Caco-2 (cell line): ENCODE measurements around the gene EIF2B4. TPM values are rescaled to one million over a fixed set of nuclear protein-coding genes. Genes with fewer than 3 reads are reported as not detected.

ENCODE experiments used
- BruUV-seq: library from RNA; stranded (reverse); fragments of 400-500 nt; replicated peaks from 2 replicates; lab custom pipeline; 2021; lab: Mats Ljungman, UMichigan
- CTCF ChIA-PET: fragments of 300-600 bp; sonication (Branson Sonifier 250); formaldehyde crosslinking; loops from one replicate; lab custom pipeline; 2022; ENCODE audit warnings: antibody characterized with exemption; lab: Charles Lee
- POLR2A ChIA-PET: fragments of 300-600 bp; sonication (Branson Sonifier 250); formaldehyde crosslinking; loops from one replicate; lab custom pipeline; 2022; ENCODE audit warnings: antibody characterized with exemption; lab: Charles Lee
- DNase-seq, 2 experiments: peaks; one replicate each; pipeline versions ENCODE4 v3.0.0 to v3.0.0-alpha.2; 2020 to 2022
- H3K27me3 ChIP-seq: replicated peaks from 2 replicates; pipeline ENCODE4 v1.6.0; 2011; ENCODE audit warnings: low read length; ENCODE audit not compliant: control insufficient read depth, insufficient read depth
- H3K36me3 ChIP-seq: 2 replicates; pipeline ENCODE4 v1.5.1; 2011; ENCODE audit warnings: low read length; ENCODE audit not compliant: control insufficient read depth, insufficient read depth
- H3K4me1 ChIP-seq: fragments of 250-450 bp; sonication (Bioruptor Pico); 2 replicates; pipeline ENCODE4 v1.5.1; 2020; ENCODE audit warnings: mild to moderate bottlenecking
- H3K4me3 ChIP-seq: 2 replicates; pipeline ENCODE4 v1.5.1; 2011; ENCODE audit warnings: low read depth, mild to moderate bottlenecking, control low read depth, low read length
- H3K9me3 ChIP-seq: fragments of 250-450 bp; sonication (Bioruptor Pico); 2 replicates; pipeline ENCODE4 v1.5.1; 2020; ENCODE audit warnings: mild to moderate bottlenecking, moderate library complexity
- H3K27ac Mint-ChIP-seq: one replicate; pipeline ENCODE4 v1.8.0; 2022; ENCODE audit warnings: mixed read lengths; ENCODE audit not compliant: unreplicated experiment
- H3K27me3 Mint-ChIP-seq: one replicate; pipeline ENCODE4 v1.8.0; 2022; ENCODE audit warnings: mixed read lengths; ENCODE audit not compliant: insufficient read depth, unreplicated experiment
- H3K36me3 Mint-ChIP-seq: one replicate; pipeline ENCODE4 v1.8.0; 2022; ENCODE audit warnings: mild to moderate bottlenecking, mixed read lengths; ENCODE audit not compliant: insufficient read depth, unreplicated experiment
- H3K4me1 Mint-ChIP-seq: one replicate; pipeline ENCODE4 v1.8.0; 2022; ENCODE audit warnings: low read depth, mixed read lengths; ENCODE audit not compliant: unreplicated experiment
- H3K4me3 Mint-ChIP-seq: one replicate; pipeline ENCODE4 v1.8.0; 2022; ENCODE audit warnings: mild to moderate bottlenecking, moderate library complexity, mixed read lengths; ENCODE audit not compliant: unreplicated experiment
- H3K9me3 Mint-ChIP-seq: one replicate; pipeline ENCODE4 v1.8.0; 2022; ENCODE audit warnings: mixed read lengths; ENCODE audit not compliant: unreplicated experiment
- intact Hi-C: fragments of 100-400 bp; cut with micrococcal nuclease; formaldehyde crosslinking; loops from one replicate; pipeline ENCODE4 v1.10.0; 2022; ENCODE audit not compliant: unreplicated experiment
- total RNA-seq: library from RNA; stranded (reverse); gene quantifications from 2 replicates; pipeline ENCODE4 v1.2.3, GENCODE V29; 2022
- TF ChIP-seq, protein P1 (sequence below), 2 experiments: fragments of 200-600 bp in 1 of 2; IDR thresholded peaks; 1 replicate in 1 of 2; 2 replicates in 1 of 2; pipeline versions ENCODE4 v1.5.1 to v1.8.0; 2011 to 2022; ENCODE audit warnings: antibody characterized with exemption in 1 of 2, control low read depth in 1 of 2, inconsistent platforms in 1 of 2, low read depth in 1 of 2, low read length in 1 of 2, mild to moderate bottlenecking in 1 of 2, moderate library complexity in 1 of 2; ENCODE audit not compliant: insufficient read depth in 1 of 2, severe bottlenecking in 1 of 2, unreplicated experiment in 1 of 2

The EIF2B4 gene
- total RNA-seq, 1 experiment from 2014 or later: 91.3 TPM

DNA sequence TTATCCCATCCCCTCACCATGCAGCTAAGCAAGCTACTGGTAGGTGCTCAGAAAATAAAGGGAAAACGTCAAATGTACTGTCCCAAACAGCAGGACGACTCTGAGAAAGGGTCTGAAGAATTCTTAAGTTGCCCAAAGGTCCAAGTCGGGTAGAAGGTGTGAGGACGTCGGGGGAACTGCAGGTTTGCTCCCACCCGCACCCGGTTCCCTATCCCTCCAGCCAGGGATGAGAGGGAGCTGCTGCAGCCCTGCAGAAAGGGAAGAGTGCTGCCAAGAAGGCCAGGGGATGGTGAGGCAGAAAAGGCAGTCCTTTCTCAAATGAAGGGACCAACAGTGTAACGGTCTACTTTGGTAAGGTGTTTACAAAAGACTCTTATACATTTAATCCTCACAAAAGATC lies 55.0 kb downstream of the EIF2B4 start:
- no peaks in the 10 kb centered on the region; the same call in 1 of the 2 replicates for H3K27me3 ChIP-seq
- H3K27ac Mint-ChIP-seq: no peak overlapping the region
- peaks cover 16% of the 10 kb centered on the region for H3K4me1 ChIP-seq
- H3K36me3 Mint-ChIP-seq: no peaks in the 10 kb centered on the region
- TF ChIP-seq, protein P1, sequence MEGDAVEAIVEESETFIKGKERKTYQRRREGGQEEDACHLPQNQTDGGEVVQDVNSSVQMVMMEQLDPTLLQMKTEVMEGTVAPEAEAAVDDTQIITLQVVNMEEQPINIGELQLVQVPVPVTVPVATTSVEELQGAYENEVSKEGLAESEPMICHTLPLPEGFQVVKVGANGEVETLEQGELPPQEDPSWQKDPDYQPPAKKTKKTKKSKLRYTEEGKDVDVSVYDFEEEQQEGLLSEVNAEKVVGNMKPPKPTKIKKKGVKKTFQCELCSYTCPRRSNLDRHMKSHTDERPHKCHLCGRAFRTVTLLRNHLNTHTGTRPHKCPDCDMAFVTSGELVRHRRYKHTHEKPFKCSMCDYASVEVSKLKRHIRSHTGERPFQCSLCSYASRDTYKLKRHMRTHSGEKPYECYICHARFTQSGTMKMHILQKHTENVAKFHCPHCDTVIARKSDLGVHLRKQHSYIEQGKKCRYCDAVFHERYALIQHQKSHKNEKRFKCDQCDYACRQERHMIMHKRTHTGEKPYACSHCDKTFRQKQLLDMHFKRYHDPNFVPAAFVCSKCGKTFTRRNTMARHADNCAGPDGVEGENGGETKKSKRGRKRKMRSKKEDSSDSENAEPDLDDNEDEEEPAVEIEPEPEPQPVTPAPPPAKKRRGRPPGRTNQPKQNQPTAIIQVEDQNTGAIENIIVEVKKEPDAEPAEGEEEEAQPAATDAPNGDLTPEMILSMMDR (IDR thresholded peaks at IDR 0.05; ENCODE audit: insufficient read depth in 1 of 2, low read depth in 1 of 2, low read length in 1 of 2, severe bottlenecking in 1 of 2, unreplicated experiment in 1 of 2): no peak
- no peak overlapping the region for H3K4me3 Mint-ChIP-seq
- no TSS peak for BruUV-seq
- H3K4me3 ChIP-seq: no peak overlapping the region
- intact Hi-C loops: no loop called here
- peaks cover 11% of the 10 kb centered on the region for H3K4me1 Mint-ChIP-seq
- H3K9me3 ChIP-seq: no peaks in the 10 kb centered on the region
- CTCF ChIA-PET: no interaction called here
- H3K9me3 Mint-ChIP-seq: no peaks in the 10 kb centered on the region
- POLR2A ChIA-PET: no interaction called here
- DNase-seq: no peak
- H3K36me3 ChIP-seq: no peaks in the 10 kb centered on the region
- H3K27me3 Mint-ChIP-seq: no peaks in the 10 kb centered on the region

DNA sequence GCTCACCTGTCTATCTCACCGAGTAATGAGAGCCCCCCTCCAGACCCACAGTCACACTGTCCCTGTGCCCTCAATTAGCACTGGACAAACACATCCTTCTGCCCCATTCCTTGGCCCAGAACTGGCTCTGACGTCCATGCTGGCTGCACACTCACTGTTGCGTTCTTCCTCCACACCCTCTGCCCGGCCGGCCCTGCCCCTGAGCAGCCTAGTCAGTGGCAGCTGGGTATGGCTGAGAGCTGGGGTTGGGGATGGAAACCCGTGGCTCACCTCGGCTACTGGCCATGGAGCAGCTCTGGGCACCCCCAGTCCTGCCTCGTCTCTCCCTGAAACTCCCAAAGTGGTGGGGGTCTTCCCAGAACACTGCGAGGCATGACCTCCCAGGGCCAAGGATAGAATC lies 55.4 kb downstream of the EIF2B4 start:
- BruUV-seq: no TSS peak
- no peak for DNase-seq
- Histone ChIP-seq H3K27me3 (no peaks in the 10 kb centered on the region; the same call in 1 of the 2 replicates), H3K4me1 (peaks cover 16% of the 10 kb centered on the region), H3K4me3 (no peak overlapping the region), H3K36me3 (no peaks in the 10 kb centered on the region), H3K9me3 (no peaks in the 10 kb centered on the region)
- no peak overlapping the region for H3K4me3 Mint-ChIP-seq
- H3K4me1 Mint-ChIP-seq: peaks cover 11% of the 10 kb centered on the region
- H3K9me3 Mint-ChIP-seq: no peaks in the 10 kb centered on the region
- H3K27ac Mint-ChIP-seq: no peak overlapping the region
- H3K36me3 Mint-ChIP-seq: peaks cover 4% of the 10 kb centered on the region
- H3K27me3 Mint-ChIP-seq: no peaks in the 10 kb centered on the region
- CTCF ChIA-PET: no interaction called here
- POLR2A ChIA-PET: no interaction called here
- intact Hi-C loops: no loop called here
- TF ChIP-seq, protein P1 (IDR thresholded peaks at IDR 0.05; ENCODE audit: insufficient read depth in 1 of 2, low read depth in 1 of 2, low read length in 1 of 2, severe bottlenecking in 1 of 2, unreplicated experiment in 1 of 2): no peak

Other genes starting within 250 kb of the EIF2B4 start
- gene ABHD1, start 246.5 kb downstream of the EIF2B4 start, total RNA-seq: 0.18 and 0.23 TPM in 2 replicates
- 62.5 and 65.3 TPM in 2 replicates for gene PREB, start 235.7 kb downstream of the EIF2B4 start, total RNA-seq
- gene PRR30, start 230.9 kb downstream of the EIF2B4 start, total RNA-seq: not detected in 2 replicates
- not detected in 2 replicates for gene TCF23, start 221.3 kb downstream of the EIF2B4 start, total RNA-seq
- gene ATRAID, start 158.3 kb downstream of the EIF2B4 start, total RNA-seq: 150 and 157 TPM in 2 replicates
- gene SLC5A6, start 158.1 kb downstream of the EIF2B4 start, total RNA-seq: 93.7 and 98.2 TPM in 2 replicates
- 86.4 and 103 TPM in 2 replicates for gene CAD, start 153.0 kb downstream of the EIF2B4 start, total RNA-seq
- gene SLC30A3, start 107.3 kb downstream of the EIF2B4 start, total RNA-seq: 3.9 and 4.3 TPM in 2 replicates
- 0.25 and 0.51 TPM in 2 replicates for gene DNAJC5G, start 94.9 kb downstream of the EIF2B4 start, total RNA-seq
- 0.25 TPM in 1 of 2 replicates, not detected in the other for gene TRIM54, start 87.9 kb downstream of the EIF2B4 start, total RNA-seq
- 0.86 TPM in 1 of 2 replicates, not detected in the other for gene UCN, start 61.9 kb downstream of the EIF2B4 start, total RNA-seq
- gene MPV17, start 47.2 kb downstream of the EIF2B4 start, total RNA-seq: 43.4 and 50.6 TPM in 2 replicates
- gene GTF3C2, start 13.6 kb downstream of the EIF2B4 start, total RNA-seq: 81.0 and 91.4 TPM in 2 replicates
- gene SNX17, start 278 bp upstream of the EIF2B4 start, total RNA-seq: 98.7 and 108 TPM in 2 replicates
- 18.2 and 19.2 TPM in 2 replicates for gene ZNF513, start 10.4 kb upstream of the EIF2B4 start, total RNA-seq
- 140 and 149 TPM in 2 replicates for gene PPM1G, start 39.3 kb upstream of the EIF2B4 start, total RNA-seq
- gene NRBP1, start 58.3 kb upstream of the EIF2B4 start, total RNA-seq: 148 and 169 TPM in 2 replicates
- gene KRTCAP3, start 72.0 kb upstream of the EIF2B4 start, total RNA-seq: 47.8 and 53.9 TPM in 2 replicates
- gene IFT172, start 119.4 kb upstream of the EIF2B4 start, total RNA-seq: 17.2 and 21.9 TPM in 2 replicates
- gene FNDC4, start 124.9 kb upstream of the EIF2B4 start, total RNA-seq: 2.4 and 2.5 TPM in 2 replicates
- gene GCKR, start 126.5 kb upstream of the EIF2B4 start, total RNA-seq: 0.65 TPM in 1 of 2 replicates, not detected in the other
- gene ZNF512, start 212.7 kb upstream of the EIF2B4 start, total RNA-seq: 33.9 and 38.9 TPM in 2 replicates